GM23338 (cell line): Measurements from ENCODE around the gene TOX2. TPM values are rescaled to one million over a fixed set of nuclear protein-coding genes. Genes with fewer than 3 reads are reported as not detected.

Experiments
- ATAC-seq: fragments of 200-7000 bp; cut with Tn5 transposase; 3 replicates; pipeline ENCODE4 v1.9.1; 2020
- DNase-seq: peaks from one replicate; pipeline ENCODE4 v3.0.0-alpha.2; 2015; ENCODE audit warnings: low spot score
- H2AFZ ChIP-seq: fragments of 200-600 bp; sonication (generic); 2 replicates; pipeline ENCODE4 v1.8.0; 2016; ENCODE audit warnings: antibody characterized with exemption, mild to moderate bottlenecking, moderate library complexity
- H3F3A ChIP-seq: fragments of 200-600 bp; sonication (generic); replicated peaks from 2 replicates; pipeline ENCODE4 v1.8.0; 2017; ENCODE audit warnings: antibody characterized with exemption, mixed run types, low read depth
- H3K27ac ChIP-seq: fragments of 200-600 bp; sonication (generic); 2 replicates; pipeline ENCODE4 v1.6.1; 2016; ENCODE audit warnings: low read depth
- H3K27me3 ChIP-seq: fragments of 200-600 bp; sonication (generic); 2 replicates; pipeline ENCODE4 v1.8.0; 2016; ENCODE audit warnings: mild to moderate bottlenecking, mixed run types, moderate library complexity; ENCODE audit not compliant: insufficient read depth
- H3K36me3 ChIP-seq: fragments of 200-600 bp; sonication (generic); 2 replicates; pipeline ENCODE4 v1.8.0; 2016; ENCODE audit warnings: mild to moderate bottlenecking; ENCODE audit not compliant: insufficient read depth
- H3K4me1 ChIP-seq: fragments of 200-600 bp; sonication (generic); 2 replicates; pipeline ENCODE4 v1.8.0; 2016; ENCODE audit warnings: mild to moderate bottlenecking, moderate library complexity; ENCODE audit not compliant: insufficient read depth
- H3K4me2 ChIP-seq: fragments of 200-600 bp; sonication (generic); 2 replicates; pipeline ENCODE4 v1.7.1; 2017; ENCODE audit warnings: mixed run types
- H3K4me3 ChIP-seq: fragments of 200-600 bp; sonication (generic); 2 replicates; pipeline ENCODE4 v1.6.1; 2016; ENCODE audit warnings: mixed run types
- H3K79me2 ChIP-seq: fragments of 200-600 bp; sonication (generic); replicated peaks from 2 replicates; pipeline ENCODE4 v1.8.0; 2017; ENCODE audit warnings: mild to moderate bottlenecking; ENCODE audit not compliant: insufficient read depth
- H3K9me2 ChIP-seq: fragments of 200-600 bp; sonication (generic); 2 replicates; pipeline ENCODE4 v1.8.0; 2017; ENCODE audit not compliant: insufficient read depth
- H4K20me1 ChIP-seq: fragments of 200-600 bp; sonication (generic); replicated peaks from 2 replicates; pipeline ENCODE4 v1.8.0; 2017; ENCODE audit warnings: mild to moderate bottlenecking; ENCODE audit not compliant: insufficient read depth
- H3K27ac Mint-ChIP-seq: 2 replicates; pipeline ENCODE4 v1.8.0; 2020; ENCODE audit warnings: inconsistent platforms, mild to moderate bottlenecking, moderate library complexity, mixed read lengths
- H3K27me3 Mint-ChIP-seq: 3 replicates; pipeline ENCODE4 v1.8.0; 2022; ENCODE audit warnings: low read depth, mild to moderate bottlenecking, moderate library complexity, mixed read lengths, inconsistent platforms; ENCODE audit not compliant: insufficient read depth, poor library complexity
- H3K36me3 Mint-ChIP-seq: 3 replicates; pipeline ENCODE4 v1.8.0; 2021; ENCODE audit warnings: low read depth, mild to moderate bottlenecking, inconsistent platforms, moderate library complexity, mixed read lengths
- H3K4me1 Mint-ChIP-seq: 3 replicates; pipeline ENCODE4 v1.8.0; 2020; ENCODE audit warnings: mild to moderate bottlenecking, inconsistent platforms, mixed read lengths
- H3K4me3 Mint-ChIP-seq: 3 replicates; pipeline ENCODE4 v1.8.0; 2021; ENCODE audit warnings: moderate library complexity, mild to moderate bottlenecking, inconsistent platforms, mixed read lengths
- H3K9me3 Mint-ChIP-seq: 3 replicates; pipeline ENCODE4 v1.8.0; 2020; ENCODE audit warnings: moderate library complexity, mild to moderate bottlenecking, inconsistent platforms, mixed read lengths
- CREB1 ChIP-seq: fragments of 250-450 bp; sonication (Bioruptor Pico); IDR thresholded peaks from 2 replicates; pipeline ENCODE4 v1.5.0; 2020; ENCODE audit warnings: low read depth, mild to moderate bottlenecking, moderate library complexity
- CTCF ChIP-seq, 2 experiments: fragments of 200-600 bp in 1 of 2; sonication (generic) in 1 of 2; conservative IDR thresholded peaks; 2 replicates each; pipeline versions ENCODE4 v1.5.1 to v1.6.1; 2016 to 2017; ENCODE audit warnings: antibody characterized with exemption in 2 of 2, low read depth in 2 of 2, mild to moderate bottlenecking in 2 of 2, moderate library complexity in 1 of 2
- ETS1 ChIP-seq: IDR thresholded peaks from 2 replicates; pipeline ENCODE4 v1.6.1; 2016; ENCODE audit warnings: antibody characterized with exemption
- JUNB ChIP-seq: IDR thresholded peaks from one replicate; pipeline ENCODE4 v1.6.1; 2016; ENCODE audit warnings: antibody characterized with exemption; ENCODE audit not compliant: unreplicated experiment
- NANOG ChIP-seq: IDR thresholded peaks from 2 replicates; pipeline ENCODE4 v1.6.1; 2016; ENCODE audit warnings: antibody characterized with exemption, borderline replicate concordance
- POLR2AphosphoS5 ChIP-seq: IDR thresholded peaks from 2 replicates; pipeline ENCODE4 v1.6.1; 2016; ENCODE audit warnings: antibody characterized with exemption, low read depth
- STAT1 ChIP-seq: IDR thresholded peaks from one replicate; pipeline ENCODE4 v1.6.1; 2016; ENCODE audit warnings: antibody characterized with exemption; ENCODE audit not compliant: unreplicated experiment
- ZNF331 ChIP-seq: fragments of 250-450 bp; sonication (Bioruptor Pico); IDR thresholded peaks from 2 replicates; pipeline ENCODE4 v1.5.0; 2020; ENCODE audit warnings: low read depth, mild to moderate bottlenecking, moderate library complexity
- ZNF462 ChIP-seq: fragments of 250-450 bp; sonication (Bioruptor Pico); IDR thresholded peaks from 2 replicates; pipeline ENCODE4 v1.5.0; 2020; ENCODE audit warnings: mild to moderate bottlenecking, moderate library complexity
- polyA plus RNA-seq: library from polyadenylated mRNA; unstranded; fragments of >200 nt; fragmentation: Nextera tagmentation; extraction: Ambion mirVana; gene quantifications from 2 replicates; pipeline ENCODE4 v1.2.1, GENCODE V29; 2016
- total RNA-seq: library from RNA; depleted of rRNA; stranded (reverse); fragments of >200 nt; shearing (Covaris generic); gene quantifications from 2 replicates; pipeline ENCODE4 v1.2.3, GENCODE V29; 2014
- TF ChIP-seq, protein P1 (sequence below): IDR thresholded peaks from one replicate; pipeline ENCODE4 v1.6.1; 2018; ENCODE audit warnings: antibody characterized with exemption; ENCODE audit not compliant: unreplicated experiment

The TOX2 gene
- total and polyA plus RNA-seq, 2 experiments from 2014 or later = 1.4 to 1.5 TPM

- TF ChIP-seq, protein P1, sequence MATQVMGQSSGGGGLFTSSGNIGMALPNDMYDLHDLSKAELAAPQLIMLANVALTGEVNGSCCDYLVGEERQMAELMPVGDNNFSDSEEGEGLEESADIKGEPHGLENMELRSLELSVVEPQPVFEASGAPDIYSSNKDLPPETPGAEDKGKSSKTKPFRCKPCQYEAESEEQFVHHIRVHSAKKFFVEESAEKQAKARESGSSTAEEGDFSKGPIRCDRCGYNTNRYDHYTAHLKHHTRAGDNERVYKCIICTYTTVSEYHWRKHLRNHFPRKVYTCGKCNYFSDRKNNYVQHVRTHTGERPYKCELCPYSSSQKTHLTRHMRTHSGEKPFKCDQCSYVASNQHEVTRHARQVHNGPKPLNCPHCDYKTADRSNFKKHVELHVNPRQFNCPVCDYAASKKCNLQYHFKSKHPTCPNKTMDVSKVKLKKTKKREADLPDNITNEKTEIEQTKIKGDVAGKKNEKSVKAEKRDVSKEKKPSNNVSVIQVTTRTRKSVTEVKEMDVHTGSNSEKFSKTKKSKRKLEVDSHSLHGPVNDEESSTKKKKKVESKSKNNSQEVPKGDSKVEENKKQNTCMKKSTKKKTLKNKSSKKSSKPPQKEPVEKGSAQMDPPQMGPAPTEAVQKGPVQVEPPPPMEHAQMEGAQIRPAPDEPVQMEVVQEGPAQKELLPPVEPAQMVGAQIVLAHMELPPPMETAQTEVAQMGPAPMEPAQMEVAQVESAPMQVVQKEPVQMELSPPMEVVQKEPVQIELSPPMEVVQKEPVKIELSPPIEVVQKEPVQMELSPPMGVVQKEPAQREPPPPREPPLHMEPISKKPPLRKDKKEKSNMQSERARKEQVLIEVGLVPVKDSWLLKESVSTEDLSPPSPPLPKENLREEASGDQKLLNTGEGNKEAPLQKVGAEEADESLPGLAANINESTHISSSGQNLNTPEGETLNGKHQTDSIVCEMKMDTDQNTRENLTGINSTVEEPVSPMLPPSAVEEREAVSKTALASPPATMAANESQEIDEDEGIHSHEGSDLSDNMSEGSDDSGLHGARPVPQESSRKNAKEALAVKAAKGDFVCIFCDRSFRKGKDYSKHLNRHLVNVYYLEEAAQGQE = no peak
- no peak for TF ChIP-seq POLR2AphosphoS5
Observed at GRCh38 chr20:43961541-43962471, 47.2 kb downstream of the TOX2 start (continued).

- Mint-ChIP-seq H3K4me3 (no peak overlapping the region), H3K9me3 (peaks cover 4% of the 10 kb centered on the region; the same call in 1 of the 3 replicates), H3K27me3 (peaks cover 11% of the 10 kb centered on the region), H3K36me3 (no peaks in the 10 kb centered on the region), H3K4me1 (peaks cover 30% of the 10 kb centered on the region), H3K27ac (no peak overlapping the region)
- H3K4me2 ChIP-seq = no peak overlapping the region; the same call in 1 of the 2 replicates
- DNase-seq = no peak
- peaks cover 18% of the 10 kb centered on the region for H3K4me1 ChIP-seq
- H4K20me1 ChIP-seq = no peaks in the 10 kb centered on the region
- H3K9me2 ChIP-seq = no peaks in the 10 kb centered on the region
- no peak overlapping the region for H3K4me3 ChIP-seq
- H3K27ac ChIP-seq = no peak overlapping the region
- no peak for ATAC-seq
- no peaks in the 10 kb centered on the region for H3F3A ChIP-seq
- H3K27me3 ChIP-seq = 0 out of 2 replicates have a peak, but pooled peaks cover 7% of the 10 kb centered on the region
- no peak overlapping the region; the same call in 1 of the 2 replicates for H2AFZ ChIP-seq
- no peaks in the 10 kb centered on the region for H3K79me2 ChIP-seq
- H3K36me3 ChIP-seq = no peaks in the 10 kb centered on the region
- TF ChIP-seq ETS1 (no peak), CREB1 (no peak), ZNF462 (CRISPR knock-in tag) (no peak), STAT1 (no peak), NANOG (no peak), CTCF (conservative IDR thresholded peaks at IDR 0.05; ENCODE audit: low read depth in 2 of 2) (no peak), ZNF331 (no peak), JUNB (no peak), POLR2AphosphoS5 (no peak)
Observed at GRCh38 chr20:43962530-43962929, 47.9 kb downstream of the TOX2 start.
